ENCODE data around the gene ARHGAP35. TPM values are rescaled to one million over a fixed set of nuclear protein-coding genes. Genes with fewer than 3 reads are reported as not detected.
"Not testable (repeated sequence)": the region's sequence is repeated elsewhere in the genome, so short reads cannot be mapped to it uniquely, and the experiment has no call there.

Gene ARHGAP35
- total and polyA plus RNA-seq, 4 donors = 47.9 to 121 (median 92.9) TPM

- Histone ChIP-seq H3K36me3 (ENCODE audit: control insufficient read depth, insufficient read depth, low read length) (no peaks in the 10 kb centered on the region), H3K9me3 (ENCODE audit: control insufficient read depth, insufficient read depth, low read length) (no peaks in the 10 kb centered on the region), H3K27ac (ENCODE audit: low read depth, low read length) (no peak overlapping the region), H3K4me3 (ENCODE audit: low read depth, low read length) (no peak overlapping the region), H3K4me1 (ENCODE audit: control insufficient read depth, insufficient read depth, low read length) (peaks cover 40% of the 10 kb centered on the region), H3K27me3 (ENCODE audit: control insufficient read depth, insufficient read depth, low read length) (no peaks in the 10 kb centered on the region)
- no peak for DNase-seq (ENCODE audit: low read depth in 4 of 6, low spot score in 6 of 6)
- WGBS (ENCODE audit: insufficient coverage) = no CpG with 5 or more reads among the region's 3 CpGs
Observed at GRCh38 chr19:46866407-46867136, 5.8 kb downstream of the ARHGAP35 start.

GRCh38 chr19:46867170-46867569, 6.4 kb downstream of the ARHGAP35 start:
- H3K4me1 ChIP-seq (ENCODE audit: control insufficient read depth, insufficient read depth, low read length) = peaks cover 40% of the 10 kb centered on the region
- no peaks in the 10 kb centered on the region for H3K9me3 ChIP-seq (ENCODE audit: control insufficient read depth, insufficient read depth, low read length)
- no peak overlapping the region for H3K27ac ChIP-seq (ENCODE audit: low read depth, low read length)
- no peaks in the 10 kb centered on the region for H3K27me3 ChIP-seq (ENCODE audit: control insufficient read depth, insufficient read depth, low read length)
- no peak overlapping the region for H3K4me3 ChIP-seq (ENCODE audit: low read depth, low read length)
- DNase-seq (ENCODE audit: low read depth in 4 of 6, low spot score in 6 of 6) = no peak
- H3K36me3 ChIP-seq (ENCODE audit: control insufficient read depth, insufficient read depth, low read length) = no peaks in the 10 kb centered on the region
- no CpG with 5 or more reads among the region's 3 CpGs for WGBS (ENCODE audit: insufficient coverage)

GRCh38 chr19:46868025-46868802, 7.4 kb downstream of the ARHGAP35 start:
- peaks cover 33% of the 10 kb centered on the region for H3K4me1 ChIP-seq (ENCODE audit: control insufficient read depth, insufficient read depth, low read length)

GRCh38 chr19:46871173-46871572, 10.4 kb downstream of the ARHGAP35 start:
- H3K4me3 ChIP-seq (ENCODE audit: low read depth, low read length); DNase-seq (ENCODE audit: low read depth in 4 of 6, low spot score in 6 of 6); H3K9me3 ChIP-seq (ENCODE audit: control insufficient read depth, insufficient read depth, low read length); H3K27ac ChIP-seq (ENCODE audit: low read depth, low read length); H3K27me3 ChIP-seq (ENCODE audit: control insufficient read depth, insufficient read depth, low read length): not testable (repeated sequence)
- Histone ChIP-seq H3K4me1 (ENCODE audit: control insufficient read depth, insufficient read depth, low read length) (peaks cover 13% of the 10 kb centered on the region), H3K36me3 (ENCODE audit: control insufficient read depth, insufficient read depth, low read length) (peaks cover 10% of the 10 kb centered on the region)
- 100% methylated on average over 1 of the region's 5 CpGs for WGBS (ENCODE audit: insufficient coverage)

More at GRCh38 chr19:46868025-46868802, 7.4 kb downstream of the ARHGAP35 start:
- H3K36me3 ChIP-seq (ENCODE audit: control insufficient read depth, insufficient read depth, low read length) = peaks cover 2% of the 10 kb centered on the region
- H3K9me3 ChIP-seq (ENCODE audit: control insufficient read depth, insufficient read depth, low read length) = no peaks in the 10 kb centered on the region
- H3K27me3 ChIP-seq (ENCODE audit: control insufficient read depth, insufficient read depth, low read length) = no peaks in the 10 kb centered on the region
- DNase-seq (ENCODE audit: low read depth in 4 of 6, low spot score in 6 of 6) = no peak
- WGBS (ENCODE audit: insufficient coverage) = 100% methylated on average over 1 of the region's 4 CpGs
- no peak overlapping the region for H3K27ac ChIP-seq (ENCODE audit: low read depth, low read length)
- no peak overlapping the region for H3K4me3 ChIP-seq (ENCODE audit: low read depth, low read length)

- WGBS (ENCODE audit: insufficient coverage) = no CpG with 5 or more reads among the region's 4 CpGs
- Histone ChIP-seq H3K27me3 (ENCODE audit: control insufficient read depth, insufficient read depth, low read length) (no peaks in the 10 kb centered on the region), H3K4me1 (ENCODE audit: control insufficient read depth, insufficient read depth, low read length) (peaks cover 6% of the 10 kb centered on the region), H3K27ac (ENCODE audit: low read depth, low read length) (no peak overlapping the region), H3K4me3 (ENCODE audit: low read depth, low read length) (no peak overlapping the region), H3K36me3 (ENCODE audit: control insufficient read depth, insufficient read depth, low read length) (peaks cover 10% of the 10 kb centered on the region), H3K9me3 (ENCODE audit: control insufficient read depth, insufficient read depth, low read length) (no peaks in the 10 kb centered on the region)
- DNase-seq (ENCODE audit: low read depth in 4 of 6, low spot score in 6 of 6) = no peak
Observed at GRCh38 chr19:46872967-46873366, 12.2 kb downstream of the ARHGAP35 start.

- Histone ChIP-seq H3K4me1 (ENCODE audit: control insufficient read depth, insufficient read depth, low read length) (no peaks in the 10 kb centered on the region), H3K27me3 (ENCODE audit: control insufficient read depth, insufficient read depth, low read length) (no peaks in the 10 kb centered on the region), H3K9me3 (ENCODE audit: control insufficient read depth, insufficient read depth, low read length) (no peaks in the 10 kb centered on the region), H3K4me3 (ENCODE audit: low read depth, low read length) (no peak overlapping the region), H3K27ac (ENCODE audit: low read depth, low read length) (no peak overlapping the region), H3K36me3 (ENCODE audit: control insufficient read depth, insufficient read depth, low read length) (peaks cover 19% of the 10 kb centered on the region)
- 100% methylated on average over 1 of the region's 4 CpGs for WGBS (ENCODE audit: insufficient coverage)
- DNase-seq (ENCODE audit: low read depth in 4 of 6, low spot score in 6 of 6) = no peak
Observed at GRCh38 chr19:46875234-46875633, 14.4 kb downstream of the ARHGAP35 start.

- H3K4me1 ChIP-seq (ENCODE audit: control insufficient read depth, insufficient read depth, low read length) = no peaks in the 10 kb centered on the region
- no peaks in the 10 kb centered on the region for H3K9me3 ChIP-seq (ENCODE audit: control insufficient read depth, insufficient read depth, low read length)
- H3K27ac ChIP-seq (ENCODE audit: low read depth, low read length) = no peak overlapping the region
- H3K36me3 ChIP-seq (ENCODE audit: control insufficient read depth, insufficient read depth, low read length) = peaks cover 19% of the 10 kb centered on the region
- no peak for DNase-seq (ENCODE audit: low read depth in 4 of 6, low spot score in 6 of 6)
- H3K4me3 ChIP-seq (ENCODE audit: low read depth, low read length) = no peak overlapping the region
- 100% methylated on average over 3 of the region's 6 CpGs for WGBS (ENCODE audit: insufficient coverage)
- H3K27me3 ChIP-seq (ENCODE audit: control insufficient read depth, insufficient read depth, low read length) = no peaks in the 10 kb centered on the region
Observed at GRCh38 chr19:46875657-46876056, 14.9 kb downstream of the ARHGAP35 start.

GRCh38 chr19:46878613-46879375, 18.0 kb downstream of the ARHGAP35 start:
- Histone ChIP-seq H3K36me3 (ENCODE audit: control insufficient read depth, insufficient read depth, low read length) (peaks cover 14% of the 10 kb centered on the region), H3K4me3 (ENCODE audit: low read depth, low read length) (no peak overlapping the region), H3K9me3 (ENCODE audit: control insufficient read depth, insufficient read depth, low read length) (no peaks in the 10 kb centered on the region), H3K27me3 (ENCODE audit: control insufficient read depth, insufficient read depth, low read length) (no peaks in the 10 kb centered on the region), H3K27ac (ENCODE audit: low read depth, low read length) (no peak overlapping the region), H3K4me1 (ENCODE audit: control insufficient read depth, insufficient read depth, low read length) (peaks cover 9% of the 10 kb centered on the region)
- WGBS (ENCODE audit: insufficient coverage) = 89% methylated on average over 8 of the region's 9 CpGs
- DNase-seq (ENCODE audit: low read depth in 4 of 6, low spot score in 6 of 6) = no peak

GRCh38 chr19:46880431-46880830, 19.6 kb downstream of the ARHGAP35 start:
- WGBS (ENCODE audit: insufficient coverage) = no CpG with 5 or more reads among the region's 1 CpG
- H3K36me3 ChIP-seq (ENCODE audit: control insufficient read depth, insufficient read depth, low read length) = peaks cover 11% of the 10 kb centered on the region
- DNase-seq (ENCODE audit: low read depth in 4 of 6, low spot score in 6 of 6) = no peak
- no peaks in the 10 kb centered on the region for H3K27me3 ChIP-seq (ENCODE audit: control insufficient read depth, insufficient read depth, low read length)
- no peaks in the 10 kb centered on the region for H3K9me3 ChIP-seq (ENCODE audit: control insufficient read depth, insufficient read depth, low read length)
- H3K27ac ChIP-seq (ENCODE audit: low read depth, low read length) = no peak overlapping the region
- H3K4me1 ChIP-seq (ENCODE audit: control insufficient read depth, insufficient read depth, low read length) = peaks cover 11% of the 10 kb centered on the region
- H3K4me3 ChIP-seq (ENCODE audit: low read depth, low read length) = no peak overlapping the region
